BJ (cell line): ENCODE measurements around the gene OR7G1. TPM values are rescaled to one million over a fixed set of nuclear protein-coding genes. Genes with fewer than 3 reads are reported as not detected.

ENCODE experiments used
- CTCF ChIA-PET: fragments of 350-600 bp; formaldehyde crosslinking; extraction: SDS; loops from one replicate; lab custom pipeline; 2021; ENCODE audit warnings: antibody characterized with exemption, inconsistent platforms; lab: Yijun Ruan, JAX
- POLR2A ChIA-PET: fragments of 300-600 bp; sonication (Branson Sonifier 250); formaldehyde crosslinking; extraction: SDS; loops from one replicate; lab custom pipeline; 2021; ENCODE audit warnings: antibody characterized with exemption; lab: Charles Lee
- DNase-seq: peaks from one replicate; pipeline ENCODE4 v3.0.0-alpha.2; 2011; ENCODE audit warnings: low read depth
- H3K27me3 ChIP-seq: 2 replicates; pipeline ENCODE4 v1.6.0; 2011; ENCODE audit warnings: low read length; ENCODE audit not compliant: control insufficient read depth, insufficient read depth
- H3K36me3 ChIP-seq: 2 replicates; pipeline ENCODE4 v1.5.1; 2011; ENCODE audit warnings: low read length; ENCODE audit not compliant: control insufficient read depth, insufficient read depth
- H3K4me3 ChIP-seq: 2 replicates; pipeline ENCODE4 v1.5.1; 2011; ENCODE audit warnings: low read depth, mild to moderate bottlenecking, control low read depth, low read length
- polyA plus RNA-seq: library from polyadenylated mRNA; depleted of rRNA; stranded (reverse); fragments of >200 nt; gene quantifications from 2 replicates; pipeline ENCODE4 v1.2.3, GENCODE V29; 2011
- TF ChIP-seq, protein P1 (sequence below): IDR thresholded peaks from 2 replicates; pipeline ENCODE4 v1.5.1; 2011; ENCODE audit warnings: low read depth, mild to moderate bottlenecking, control low read depth, inconsistent platforms, low read length, moderate library complexity; ENCODE audit not compliant: insufficient read depth

Gene OR7G1
- polyA plus RNA-seq, 1 experiment, result not detected

- Histone ChIP-seq H3K4me3 (no peak overlapping the region), H3K36me3 (peaks cover 28% of the 10 kb centered on the region), H3K27me3 (no peaks in the 10 kb centered on the region)
- POLR2A ChIA-PET, result no interaction called here
- CTCF ChIA-PET, result no interaction called here
- TF ChIP-seq, protein P1, sequence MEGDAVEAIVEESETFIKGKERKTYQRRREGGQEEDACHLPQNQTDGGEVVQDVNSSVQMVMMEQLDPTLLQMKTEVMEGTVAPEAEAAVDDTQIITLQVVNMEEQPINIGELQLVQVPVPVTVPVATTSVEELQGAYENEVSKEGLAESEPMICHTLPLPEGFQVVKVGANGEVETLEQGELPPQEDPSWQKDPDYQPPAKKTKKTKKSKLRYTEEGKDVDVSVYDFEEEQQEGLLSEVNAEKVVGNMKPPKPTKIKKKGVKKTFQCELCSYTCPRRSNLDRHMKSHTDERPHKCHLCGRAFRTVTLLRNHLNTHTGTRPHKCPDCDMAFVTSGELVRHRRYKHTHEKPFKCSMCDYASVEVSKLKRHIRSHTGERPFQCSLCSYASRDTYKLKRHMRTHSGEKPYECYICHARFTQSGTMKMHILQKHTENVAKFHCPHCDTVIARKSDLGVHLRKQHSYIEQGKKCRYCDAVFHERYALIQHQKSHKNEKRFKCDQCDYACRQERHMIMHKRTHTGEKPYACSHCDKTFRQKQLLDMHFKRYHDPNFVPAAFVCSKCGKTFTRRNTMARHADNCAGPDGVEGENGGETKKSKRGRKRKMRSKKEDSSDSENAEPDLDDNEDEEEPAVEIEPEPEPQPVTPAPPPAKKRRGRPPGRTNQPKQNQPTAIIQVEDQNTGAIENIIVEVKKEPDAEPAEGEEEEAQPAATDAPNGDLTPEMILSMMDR, result no peak
- DNase-seq, result no peak
These were observed 40.0 kb upstream of the OR7G1 start for GRCh38 chr19:9155591-9155990.

DNA sequence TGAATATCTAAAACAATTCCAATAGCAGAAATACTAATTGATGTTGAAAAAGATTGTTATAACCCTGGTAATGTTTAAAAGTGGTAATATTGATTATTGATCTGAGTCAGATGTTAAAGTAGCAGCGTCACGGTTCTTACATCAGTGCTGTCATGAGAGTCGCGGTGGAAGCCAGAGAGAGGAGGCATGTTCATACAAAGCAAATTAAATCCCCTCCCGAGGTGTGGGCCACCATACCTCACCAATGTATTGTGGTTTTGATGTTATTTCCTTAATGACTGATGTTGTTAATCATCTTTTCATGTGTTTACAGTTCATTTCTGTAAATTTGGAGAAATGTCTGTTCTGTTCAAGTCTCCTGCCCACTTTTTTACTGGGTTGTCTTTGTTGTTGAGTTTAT, 35.8 kb upstream of the OR7G1 start:
- ChIA-PET CTCF (no interaction called here), POLR2A (no interaction called here)
- Histone ChIP-seq H3K27me3 (no peaks in the 10 kb centered on the region), H3K36me3 (peaks cover 4% of the 10 kb centered on the region), H3K4me3 (no peak overlapping the region)
- TF ChIP-seq, protein P1, result no peak
- no peak for DNase-seq

- CTCF ChIA-PET, result no interaction called here
- TF ChIP-seq, protein P1, result no peak
- H3K36me3 ChIP-seq, result peaks cover 3% of the 10 kb centered on the region; the same call in 1 of the 2 replicates
These were observed 35.1 kb upstream of the OR7G1 start for GRCh38 chr19:9150650-9151049.

GRCh38 chr19:9149997-9150396, 34.4 kb upstream of the OR7G1 start:
- DNase-seq, result no peak
- POLR2A ChIA-PET, result no interaction called here
- TF ChIP-seq, protein P1, result no peak
- H3K36me3 ChIP-seq, result peaks cover 1% of the 10 kb centered on the region; the same call in 1 of the 2 replicates
- CTCF ChIA-PET, result no interaction called here
- H3K27me3 ChIP-seq, result no peaks in the 10 kb centered on the region
- H3K4me3 ChIP-seq, result no peak overlapping the region

More at GRCh38 chr19:9150650-9151049, 35.1 kb upstream of the OR7G1 start:
- no peak overlapping the region for H3K4me3 ChIP-seq
- POLR2A ChIA-PET, result no interaction called here
- no peak for DNase-seq
- no peaks in the 10 kb centered on the region for H3K27me3 ChIP-seq

DNA sequence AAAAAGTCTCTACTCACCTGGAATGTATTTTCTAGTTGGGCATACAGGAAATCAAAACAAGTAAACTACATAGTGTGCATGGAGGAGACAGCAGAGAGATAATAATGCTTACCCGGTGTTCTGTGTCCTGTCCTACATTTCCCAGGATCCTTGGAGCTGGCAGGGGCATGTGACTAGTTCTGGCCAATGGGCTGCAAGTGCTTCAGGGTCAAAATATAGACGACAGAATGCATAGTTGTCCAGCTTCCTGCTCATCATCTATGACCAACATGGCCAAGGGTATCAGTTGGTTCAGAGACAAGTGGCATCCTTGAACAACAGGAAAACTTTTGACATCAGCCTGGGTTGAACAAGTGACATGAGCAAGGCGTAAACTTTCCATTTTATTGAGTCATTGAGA, 33.1 kb upstream of the OR7G1 start:
- CTCF ChIA-PET, result no interaction called here
- H3K27me3 ChIP-seq, result no peaks in the 10 kb centered on the region
- no peak overlapping the region for H3K4me3 ChIP-seq
- DNase-seq, result no peak
- TF ChIP-seq, protein P1, result no peak
- POLR2A ChIA-PET, result no interaction called here
- peaks cover 1% of the 10 kb centered on the region; the same call in 1 of the 2 replicates for H3K36me3 ChIP-seq
